H1 (cell line): ENCODE results near the gene CACNB2. TPM values are rescaled to one million over a fixed set of nuclear protein-coding genes. Genes with fewer than 3 reads are reported as not detected.

Experiments used
- CTCF ChIA-PET: fragments of 300-600 bp; sonication (Branson Sonifier 250); formaldehyde crosslinking; loops from one replicate; lab custom pipeline; 2021; ENCODE audit not compliant: partially characterized antibody; lab: Charles Lee
- POLR2A ChIA-PET: fragments of 300-600 bp; sonication (Branson Sonifier 250); formaldehyde crosslinking; loops from one replicate; lab custom pipeline; 2021; ENCODE audit warnings: inconsistent platforms; ENCODE audit not compliant: partially characterized antibody; lab: Charles Lee
- DNase-seq, 2 experiments: peaks; one replicate each; pipeline versions ENCODE4 v3.0.0 to v3.0.0-alpha.2; 2010 to 2022; ENCODE audit warnings: low spot score in 2 of 2, low read depth in 1 of 2, mixed read lengths in 1 of 2
- FAIRE-seq: peaks from 2 replicates; lab custom pipeline; 2011; peaks lifted over from hg19 to GRCh38; lab: Jason Lieb, UNC
- H2AFZ ChIP-seq: 2 replicates; pipeline ENCODE4 v1.8.1; 2012; ENCODE audit warnings: low read length, inconsistent platforms
- H2AK5ac ChIP-seq: 2 replicates; pipeline ENCODE4 v1.6.1; 2013; ENCODE audit warnings: low read depth, low read length
- H2BK120ac ChIP-seq: replicated peaks from 2 replicates; pipeline ENCODE3; 2013; ENCODE audit warnings: low read depth, low read length, inconsistent platforms
- H2BK12ac ChIP-seq: 2 replicates; pipeline ENCODE4 v1.6.1; 2013; ENCODE audit warnings: low read depth, low read length
- H2BK15ac ChIP-seq: 2 replicates; pipeline ENCODE4 v1.6.1; 2013; ENCODE audit warnings: low read length
- H2BK20ac ChIP-seq: 2 replicates; pipeline ENCODE4 v1.6.1; 2013; ENCODE audit warnings: low read length
- H2BK5ac ChIP-seq: 2 replicates; pipeline ENCODE4 v1.6.1; 2013; ENCODE audit warnings: low read depth, low read length
- H3K14ac ChIP-seq: 2 replicates; pipeline ENCODE4 v1.6.1; 2013; ENCODE audit warnings: inconsistent platforms; ENCODE audit not compliant: insufficient read length
- H3K18ac ChIP-seq: 2 replicates; pipeline ENCODE4 v1.6.1; 2013; ENCODE audit warnings: low read length; ENCODE audit errors: extremely low read depth
- H3K23ac ChIP-seq: 2 replicates; pipeline ENCODE4 v1.6.1; 2013; ENCODE audit warnings: inconsistent platforms; ENCODE audit not compliant: insufficient read length
- H3K23me2 ChIP-seq: 2 replicates; pipeline ENCODE4 v1.6.1; 2013; ENCODE audit warnings: low read depth, low read length
- H3K27ac ChIP-seq: 2 replicates; pipeline ENCODE4 v1.6.1; 2011; ENCODE audit warnings: low read depth, low read length, inconsistent platforms
- H3K27me3 ChIP-seq, 4 experiments: replicated peaks in 1 of 4; 1 replicate in 1 of 4; 2 replicates in 3 of 4; pipeline versions ENCODE4 v1.6.1 to v1.8.1; 2011 to 2013; ENCODE audit warnings: low read length in 3 of 4, mild to moderate bottlenecking in 3 of 4, inconsistent platforms in 2 of 4, mixed read lengths in 2 of 4, moderate library complexity in 1 of 4; ENCODE audit not compliant: control insufficient read depth in 3 of 4, insufficient read depth in 3 of 4; ENCODE audit errors: extremely low read depth in 1 of 4
- H3K36me3 ChIP-seq, 4 experiments: 2 replicates each; pipeline versions ENCODE4 v1.6.1 to v1.8.1; 2011 to 2013; ENCODE audit warnings: mild to moderate bottlenecking in 4 of 4, low read length in 3 of 4, moderate library complexity in 2 of 4, control low read depth in 1 of 4, inconsistent platforms in 1 of 4; ENCODE audit not compliant: insufficient read depth in 4 of 4, control insufficient read depth in 2 of 4
- H3K4ac ChIP-seq: replicated peaks from 2 replicates; pipeline ENCODE3; 2013; ENCODE audit warnings: low read length, low read depth, mixed read lengths, inconsistent platforms; ENCODE audit not compliant: insufficient read length
- H3K4me1 ChIP-seq, 4 experiments: replicated peaks in 1 of 4; 1 replicate in 1 of 4; 2 replicates in 3 of 4; pipeline versions ENCODE4 v1.6.1 to v1.8.1; 2011 to 2013; ENCODE audit warnings: low read length in 3 of 4, inconsistent platforms in 2 of 4, mixed read lengths in 1 of 4; ENCODE audit not compliant: insufficient read depth in 4 of 4, control insufficient read depth in 3 of 4
- H3K4me2 ChIP-seq, 2 experiments: 2 replicates each; pipeline versions ENCODE4 v1.6.1 to v1.8.1; 2011 to 2013; ENCODE audit warnings: low read depth in 2 of 2, low read length in 2 of 2, control low read depth in 1 of 2, inconsistent platforms in 1 of 2, mild to moderate bottlenecking in 1 of 2; ENCODE audit not compliant: insufficient read depth in 1 of 2
- H3K4me3 ChIP-seq, 4 experiments: fragments of 200-600, 300-600 bp in 1 of 4; sonication (generic), shearing (Covaris generic), sonication (Bioruptor Twin) in 1 of 4; 2 replicates each; pipeline versions ENCODE4 v1.5.1 to v1.8.1; 2011 to 2016; ENCODE audit warnings: low read length in 4 of 4, low read depth in 3 of 4, control low read depth in 2 of 4, inconsistent platforms in 2 of 4, mild to moderate bottlenecking in 2 of 4, mixed read lengths in 1 of 4, moderate library complexity in 1 of 4; ENCODE audit not compliant: insufficient read depth in 2 of 4; ENCODE audit errors: extremely low read depth in 1 of 4
- H3K56ac ChIP-seq: replicated peaks from 2 replicates; pipeline ENCODE3; 2013; ENCODE audit warnings: low read depth, mild to moderate bottlenecking, mixed read lengths, low read length, inconsistent platforms; ENCODE audit not compliant: insufficient read length
- H3K79me1 ChIP-seq: 2 replicates; pipeline ENCODE4 v1.6.1; 2013; ENCODE audit warnings: low read depth, low read length, control low read depth
- H3K79me2 ChIP-seq, 2 experiments: 2 replicates each; pipeline versions ENCODE4 v1.6.1 to v1.8.1; 2012 to 2013; ENCODE audit warnings: low read length in 2 of 2, mild to moderate bottlenecking in 2 of 2, inconsistent platforms in 1 of 2; ENCODE audit not compliant: insufficient read depth in 2 of 2, control insufficient read depth in 1 of 2
- H3K9ac ChIP-seq, 4 experiments: replicated peaks in 1 of 4; 1 replicate in 1 of 4; 2 replicates in 3 of 4; pipeline versions ENCODE4 v1.6.1 to v1.8.1; 2011 to 2013; ENCODE audit warnings: low read depth in 3 of 4, low read length in 3 of 4, control low read depth in 2 of 4, mild to moderate bottlenecking in 2 of 4, moderate library complexity in 2 of 4, inconsistent platforms in 1 of 4; ENCODE audit errors: extremely low read depth in 1 of 4
- H3K9me3 ChIP-seq, 2 experiments: 2 replicates each; pipeline versions ENCODE4 v1.6.1 to v1.8.1; 2012 to 2013; ENCODE audit warnings: mild to moderate bottlenecking in 2 of 2, moderate library complexity in 2 of 2, control low read depth in 1 of 2, inconsistent platforms in 1 of 2, low read depth in 1 of 2, low read length in 1 of 2, mixed read lengths in 1 of 2; ENCODE audit not compliant: insufficient read depth in 2 of 2
- H4K20me1 ChIP-seq, 2 experiments: replicated peaks in 1 of 2; 2 replicates each; pipeline versions ENCODE3 to v1.8.1; 2011 to 2013; ENCODE audit warnings: inconsistent platforms in 2 of 2, low read length in 2 of 2, mild to moderate bottlenecking in 1 of 2; ENCODE audit not compliant: insufficient read depth in 2 of 2, control insufficient read depth in 1 of 2
- H4K5ac ChIP-seq: 2 replicates; pipeline ENCODE4 v1.6.1; 2013; ENCODE audit warnings: low read length, low read depth, mixed read lengths, inconsistent platforms; ENCODE audit not compliant: insufficient read length
- H4K8ac ChIP-seq: 2 replicates; pipeline ENCODE4 v1.8.0; 2013; ENCODE audit warnings: mild to moderate bottlenecking, moderate library complexity, low read length, inconsistent platforms; ENCODE audit not compliant: insufficient read depth; ENCODE audit errors: extremely low read depth
- H4K91ac ChIP-seq: replicated peaks from 2 replicates; pipeline ENCODE3; 2013; ENCODE audit warnings: low read length, mixed read lengths, inconsistent platforms; ENCODE audit not compliant: insufficient read length
- ASH2L ChIP-seq: fragments of 200-600, 300-600 bp; sonication (generic); IDR thresholded peaks from one replicate; pipeline ENCODE4 v1.7.1; 2017; ENCODE audit warnings: low read length
- HDAC6 ChIP-seq: IDR thresholded peaks from one replicate; pipeline ENCODE4 v1.7.1; 2012; ENCODE audit warnings: low read depth, mild to moderate bottlenecking, inconsistent platforms, low read length, moderate library complexity
- MAX ChIP-seq: IDR thresholded peaks from 2 replicates; pipeline ENCODE4 v1.6.1; 2012; ENCODE audit warnings: inconsistent platforms
- WGBS, 2 experiments: shearing (Covaris generic) in 1 of 2; methylation state at CpG; one replicate each; pipeline versions ENCODE4 v1.1.6 to v1.1.7; 2013 to 2015; ENCODE audit warnings: low lambda C conversion rate in 2 of 2, mixed read lengths in 2 of 2, inconsistent platforms in 1 of 2, low coverage in 1 of 2, missing lambda C conversion rate in 1 of 2; ENCODE audit not compliant: insufficient replicate concordance in 2 of 2, insufficient coverage in 1 of 2, insufficient read length in 1 of 2; ENCODE audit errors: extremely low coverage in 1 of 2, missing lambda C conversion rate in 1 of 2; 5-methylcytosine and 5-hydroxymethylcytosine counted together
- polyA plus RNA-seq, 7 experiments: library from polyadenylated mRNA; depleted of rRNA in 3 of 7; stranded (reverse) in 5 of 7; unstranded in 2 of 7; fragments of >200 nt in 5 of 7; fragments of 200-250 nt in 2 of 7; gene quantifications; 1 replicate in 5 of 7; 2 replicates in 1 of 7; 4 replicates in 1 of 7; pipeline versions ENCODE4 v1.2.1 to v1.2.3, GENCODE V29; 2011 to 2013; ENCODE audit warnings: missing spikeins in 2 of 7, mixed read lengths in 2 of 7
- total RNA-seq: library from RNA; stranded (reverse); fragmentation: NEBNext Ultra II Directional; extraction: Animal tissue kit (Norgen Biotek cat#: 25700); gene quantifications from 2 replicates; pipeline ENCODE4 v1.2.1, GENCODE V29; 2021

The CACNB2 gene
- total and polyA plus RNA-seq, 2 of the 8 experiments (the other 6 are each of a cell fraction or from before 2014, with no cell fraction given): 2.4 to 3.2 TPM

- no peaks in the 10 kb centered on the region for H3K79me1 ChIP-seq
- no peaks in the 10 kb centered on the region for H3K36me3 ChIP-seq
- H2BK12ac ChIP-seq: no peak overlapping the region
- no peak overlapping the region for H3K27ac ChIP-seq
- H3K4me3 ChIP-seq: no peak overlapping the region
- no peak overlapping the region for H3K4ac ChIP-seq
- no peak overlapping the region for H2AFZ ChIP-seq
- no peak overlapping the region for H3K23ac ChIP-seq
- no peaks in the 10 kb centered on the region for H3K27me3 ChIP-seq
- ChIA-PET POLR2A (no interaction called here), CTCF (interaction anchor here (0.8 to 1.4 kb wide), 3 partner anchors 23 to 27 kb away, joined by 3 to 4 read pairs (median 3); no protein-coding TSS in a partner anchor)
- H3K9ac ChIP-seq: no peak overlapping the region
- FAIRE-seq: no peak
- no peak overlapping the region for H3K56ac ChIP-seq
- no peak overlapping the region for H3K14ac ChIP-seq
- WGBS, 2 experiments: 81% methylated on average over 13 of the region's 13 CpGs; no CpG with 5 or more reads in 1 of the 2 experiments
- no peak overlapping the region for H2BK20ac ChIP-seq
- peaks cover 0 to 5% (median 1%) of the 10 kb centered on the region in 4 experiments; a peak in 2 of 7 replicates for H3K4me1 ChIP-seq
- no peak overlapping the region for H2BK120ac ChIP-seq
- H4K20me1 ChIP-seq: no peaks in the 10 kb centered on the region
- no peak overlapping the region for H2BK5ac ChIP-seq
- no peaks in the 10 kb centered on the region for H3K79me2 ChIP-seq
- no peak overlapping the region for H4K5ac ChIP-seq
- H2BK15ac ChIP-seq: no peak overlapping the region
- no peaks in the 10 kb centered on the region for H3K9me3 ChIP-seq
- H3K23me2 ChIP-seq: no peaks in the 10 kb centered on the region
- H3K18ac ChIP-seq: no peak overlapping the region
- no peak overlapping the region for H3K4me2 ChIP-seq
- no peak overlapping the region for H4K8ac ChIP-seq
- H2AK5ac ChIP-seq: no peak overlapping the region
- no peak overlapping the region for H4K91ac ChIP-seq
- no peak for DNase-seq
- TF ChIP-seq ASH2L (no peak), MAX (no peak), HDAC6 (no peak)
Observed at GRCh38 chr10:18340496-18341051, 200.3 kb downstream of the CACNB2 start.
